HepG2 (cell line): ENCODE measurements around the gene CEP131. TPM values are rescaled to one million over a fixed set of nuclear protein-coding genes. Genes with fewer than 3 reads are reported as not detected.

Experiments used
- HNRNPL ChIP-seq: fragments of 200-400 bp; formaldehyde crosslinking; IDR thresholded peaks from 2 replicates; pipeline ENCODE4 v1.6.1; 2017; ENCODE audit warnings: mild to moderate bottlenecking, low read depth, low read length
- KAT7 ChIP-seq: IDR thresholded peaks from 2 replicates; pipeline ENCODE4 v1.6.1; 2018; ENCODE audit warnings: borderline replicate concordance, missing compliant biosample characterization
- KDM4B ChIP-seq: sonication (generic); formaldehyde crosslinking; IDR thresholded peaks from 2 replicates; pipeline ENCODE4 v1.4.0; 2020; ENCODE audit warnings: missing genetic modification reagents
- MED8 ChIP-seq: sonication (generic); formaldehyde crosslinking; IDR thresholded peaks from 2 replicates; pipeline ENCODE4 v1.8.1; 2023; ENCODE audit warnings: mild to moderate bottlenecking, missing genetic modification reagents; ENCODE audit not compliant: insufficient replicate concordance
- NFKBIZ ChIP-seq: IDR thresholded peaks from 2 replicates; pipeline ENCODE4 v1.6.1; 2018; ENCODE audit warnings: missing genetic modification reagents, missing compliant biosample characterization
- ZMYM3 ChIP-seq: sonication (generic); formaldehyde crosslinking; IDR thresholded peaks from 2 replicates; pipeline ENCODE4 v1.5.1; 2020; ENCODE audit warnings: mild to moderate bottlenecking, missing genetic modification reagents
- ZNF430 ChIP-seq: sonication (generic); formaldehyde crosslinking; IDR thresholded peaks from 2 replicates; pipeline ENCODE4 v1.9.0; 2021; ENCODE audit warnings: mild to moderate bottlenecking, missing genetic modification reagents
- ZNF569 ChIP-seq: sonication (generic); formaldehyde crosslinking; IDR thresholded peaks from 2 replicates; pipeline ENCODE4 v1.5.0; 2020; ENCODE audit warnings: mild to moderate bottlenecking, missing genetic modification reagents, moderate library complexity, borderline replicate concordance
- ZNF790 ChIP-seq: sonication (generic); formaldehyde crosslinking; IDR thresholded peaks from 2 replicates; pipeline ENCODE4 v1.8.0; 2022; ENCODE audit warnings: missing genetic modification reagents, mild to moderate bottlenecking, borderline replicate concordance
- polyA plus RNA-seq, 8 experiments: library from polyadenylated mRNA; depleted of rRNA in 3 of 8; stranded (reverse) in 7 of 8; unstranded in 1 of 8; fragments of >200 nt; fragmentation: Illumina TruSeq in 4 of 8; extraction: Trizol in 4 of 8; gene quantifications; 2 replicates each; pipeline versions ENCODE4 v1.2.1 to v1.2.3, GENCODE V29; 2011 to 2016; ENCODE audit warnings: low read depth in 4 of 8, missing spikeins in 1 of 8, mixed read lengths in 1 of 8; ENCODE audit not compliant: insufficient read depth in 1 of 8
- total RNA-seq, 5 experiments: library from RNA; depleted of rRNA; stranded (reverse); fragments of >200 nt; fragmentation: Illumina TruSeq; extraction: Trizol; gene quantifications; 2 replicates each; pipeline ENCODE4 v1.2.3, GENCODE V29; 2016; ENCODE audit warnings: low read depth in 1 of 5
- TF ChIP-seq, protein P1 (sequence below): sonication (generic); formaldehyde crosslinking; IDR thresholded peaks from 2 replicates; pipeline ENCODE4 v1.4.0; 2020; ENCODE audit warnings: mild to moderate bottlenecking, missing genetic modification reagents
- TF ChIP-seq, protein P2 (sequence below): sonication (generic); formaldehyde crosslinking; IDR thresholded peaks from 2 replicates; pipeline ENCODE4 v1.4.0; 2020; ENCODE audit warnings: mild to moderate bottlenecking, missing genetic modification reagents
- TF ChIP-seq, protein P3 (sequence below): sonication (generic); formaldehyde crosslinking; IDR thresholded peaks from 2 replicates; pipeline ENCODE4 v1.5.0; 2020; ENCODE audit warnings: mild to moderate bottlenecking, missing genetic modification reagents, borderline replicate concordance

Gene CEP131
- total and polyA plus RNA-seq, 2 of the 13 experiments (the other 11 are each of a cell fraction or from before 2014, with no cell fraction given), result 5.0 to 16.8 TPM

DNA sequence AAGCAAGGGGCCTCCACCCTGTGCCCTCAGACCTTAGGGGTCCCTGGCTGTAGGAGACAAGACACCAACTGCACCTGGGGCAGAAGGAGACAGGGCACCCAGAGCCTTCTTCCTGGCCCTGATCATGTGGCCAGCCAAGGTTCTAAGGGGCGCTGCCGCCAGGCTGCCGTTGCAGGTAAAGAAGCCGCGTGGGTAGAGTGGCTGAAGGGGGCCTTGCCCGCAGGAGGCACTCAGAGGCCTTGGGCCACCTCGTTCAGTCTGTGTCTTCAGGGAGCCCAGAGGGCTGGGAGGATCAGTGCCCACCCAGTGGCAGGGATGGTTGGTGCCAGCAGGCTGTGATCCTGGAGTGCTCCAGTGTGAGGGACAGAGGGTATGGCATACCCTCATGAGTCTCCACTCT is 55.1 kb downstream of the CEP131 start (continued):
- TF ChIP-seq, protein P1, sequence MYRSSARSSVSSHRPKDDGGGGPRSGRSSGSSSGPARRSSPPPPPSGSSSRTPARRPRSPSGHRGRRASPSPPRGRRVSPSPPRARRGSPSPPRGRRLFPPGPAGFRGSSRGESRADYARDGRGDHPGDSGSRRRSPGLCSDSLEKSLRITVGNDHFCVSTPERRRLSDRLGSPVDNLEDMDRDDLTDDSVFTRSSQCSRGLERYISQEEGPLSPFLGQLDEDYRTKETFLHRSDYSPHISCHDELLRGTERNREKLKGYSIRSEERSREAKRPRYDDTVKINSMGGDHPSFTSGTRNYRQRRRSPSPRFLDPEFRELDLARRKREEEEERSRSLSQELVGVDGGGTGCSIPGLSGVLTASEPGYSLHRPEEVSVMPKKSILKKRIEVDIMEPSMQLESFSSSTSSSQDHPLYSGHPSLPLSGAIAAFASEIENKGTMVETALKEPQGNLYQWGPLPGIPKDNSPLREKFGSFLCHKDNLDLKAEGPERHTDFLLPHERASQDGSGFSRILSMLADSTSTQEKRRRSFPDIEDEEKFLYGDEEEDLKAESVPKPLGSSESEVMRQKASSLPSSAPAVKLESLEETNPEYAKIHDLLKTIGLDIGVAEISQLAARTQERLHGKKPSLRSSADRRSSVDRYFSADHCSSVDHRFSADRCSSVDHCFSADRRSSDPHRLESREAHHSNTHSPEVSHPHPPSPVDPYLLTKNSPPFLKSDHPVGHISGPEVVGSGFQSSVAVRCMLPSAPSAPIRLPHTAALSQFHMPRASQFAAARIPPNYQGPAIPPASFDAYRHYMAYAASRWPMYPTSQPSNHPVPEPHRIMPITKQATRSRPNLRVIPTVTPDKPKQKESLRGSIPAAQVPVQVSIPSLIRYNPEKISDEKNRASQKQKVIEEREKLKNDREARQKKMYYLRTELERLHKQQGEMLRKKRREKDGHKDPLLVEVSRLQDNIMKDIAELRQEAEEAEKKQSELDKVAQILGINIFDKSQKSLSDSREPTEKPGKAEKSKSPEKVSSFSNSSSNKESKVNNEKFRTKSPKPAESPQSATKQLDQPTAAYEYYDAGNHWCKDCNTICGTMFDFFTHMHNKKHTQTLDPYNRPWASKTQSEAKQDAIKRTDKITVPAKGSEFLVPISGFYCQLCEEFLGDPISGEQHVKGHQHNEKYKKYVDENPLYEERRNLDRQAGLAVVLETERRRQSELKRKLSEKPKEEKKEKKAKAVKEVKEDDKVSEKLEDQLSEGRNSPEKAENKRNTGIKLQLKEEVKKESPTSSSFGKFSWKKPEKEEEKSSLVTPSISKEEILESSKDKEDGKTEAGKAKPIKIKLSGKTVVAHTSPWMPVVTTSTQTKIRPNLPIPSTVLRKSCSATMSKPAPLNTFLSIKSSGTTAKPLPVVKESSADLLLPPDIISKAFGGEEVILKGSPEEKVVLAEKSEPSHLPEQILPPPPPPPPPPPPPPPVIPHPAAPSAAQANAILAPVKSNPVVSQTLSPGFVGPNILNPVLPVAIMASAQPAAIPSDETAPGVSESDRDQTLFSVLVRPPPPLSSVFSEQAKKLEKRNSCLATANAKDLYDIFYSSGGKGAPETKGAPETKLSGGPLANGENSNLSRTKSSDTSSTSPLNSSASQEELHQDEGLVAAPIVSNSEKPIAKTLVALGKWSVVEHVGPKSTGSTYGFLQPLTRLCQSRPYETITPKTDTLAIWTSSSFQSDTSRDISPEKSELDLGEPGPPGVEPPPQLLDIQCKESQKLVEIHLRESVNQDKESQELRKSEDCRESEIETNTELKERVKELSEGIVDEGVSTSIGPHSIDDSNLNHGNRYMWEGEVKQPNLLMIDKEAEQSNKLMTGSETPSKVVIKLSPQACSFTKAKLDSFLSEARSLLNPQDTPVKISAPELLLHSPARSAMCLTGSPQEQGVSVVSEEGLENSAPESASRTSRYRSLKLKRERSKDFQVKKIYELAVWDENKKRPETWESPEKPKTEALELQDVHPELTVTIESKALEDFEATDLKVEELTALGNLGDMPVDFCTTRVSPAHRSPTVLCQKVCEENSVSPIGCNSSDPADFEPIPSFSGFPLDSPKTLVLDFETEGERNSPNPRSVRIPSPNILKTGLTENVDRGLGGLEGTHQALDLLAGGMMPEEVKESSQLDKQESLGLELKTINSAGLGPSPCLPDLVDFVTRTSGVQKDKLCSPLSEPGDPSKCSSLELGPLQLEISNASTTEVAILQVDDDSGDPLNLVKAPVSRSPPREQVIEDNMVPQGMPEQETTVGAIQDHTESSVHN, result no peak
- TF ChIP-seq, protein P2, sequence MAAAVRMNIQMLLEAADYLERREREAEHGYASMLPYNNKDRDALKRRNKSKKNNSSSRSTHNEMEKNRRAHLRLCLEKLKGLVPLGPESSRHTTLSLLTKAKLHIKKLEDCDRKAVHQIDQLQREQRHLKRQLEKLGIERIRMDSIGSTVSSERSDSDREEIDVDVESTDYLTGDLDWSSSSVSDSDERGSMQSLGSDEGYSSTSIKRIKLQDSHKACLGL (CRISPR knock-in tag), result 0 out of 2 replicates have a peak, but pooled peaks have one; percentile 39
- TF ChIP-seq ZNF430, result no peak
- TF ChIP-seq, protein P3, sequence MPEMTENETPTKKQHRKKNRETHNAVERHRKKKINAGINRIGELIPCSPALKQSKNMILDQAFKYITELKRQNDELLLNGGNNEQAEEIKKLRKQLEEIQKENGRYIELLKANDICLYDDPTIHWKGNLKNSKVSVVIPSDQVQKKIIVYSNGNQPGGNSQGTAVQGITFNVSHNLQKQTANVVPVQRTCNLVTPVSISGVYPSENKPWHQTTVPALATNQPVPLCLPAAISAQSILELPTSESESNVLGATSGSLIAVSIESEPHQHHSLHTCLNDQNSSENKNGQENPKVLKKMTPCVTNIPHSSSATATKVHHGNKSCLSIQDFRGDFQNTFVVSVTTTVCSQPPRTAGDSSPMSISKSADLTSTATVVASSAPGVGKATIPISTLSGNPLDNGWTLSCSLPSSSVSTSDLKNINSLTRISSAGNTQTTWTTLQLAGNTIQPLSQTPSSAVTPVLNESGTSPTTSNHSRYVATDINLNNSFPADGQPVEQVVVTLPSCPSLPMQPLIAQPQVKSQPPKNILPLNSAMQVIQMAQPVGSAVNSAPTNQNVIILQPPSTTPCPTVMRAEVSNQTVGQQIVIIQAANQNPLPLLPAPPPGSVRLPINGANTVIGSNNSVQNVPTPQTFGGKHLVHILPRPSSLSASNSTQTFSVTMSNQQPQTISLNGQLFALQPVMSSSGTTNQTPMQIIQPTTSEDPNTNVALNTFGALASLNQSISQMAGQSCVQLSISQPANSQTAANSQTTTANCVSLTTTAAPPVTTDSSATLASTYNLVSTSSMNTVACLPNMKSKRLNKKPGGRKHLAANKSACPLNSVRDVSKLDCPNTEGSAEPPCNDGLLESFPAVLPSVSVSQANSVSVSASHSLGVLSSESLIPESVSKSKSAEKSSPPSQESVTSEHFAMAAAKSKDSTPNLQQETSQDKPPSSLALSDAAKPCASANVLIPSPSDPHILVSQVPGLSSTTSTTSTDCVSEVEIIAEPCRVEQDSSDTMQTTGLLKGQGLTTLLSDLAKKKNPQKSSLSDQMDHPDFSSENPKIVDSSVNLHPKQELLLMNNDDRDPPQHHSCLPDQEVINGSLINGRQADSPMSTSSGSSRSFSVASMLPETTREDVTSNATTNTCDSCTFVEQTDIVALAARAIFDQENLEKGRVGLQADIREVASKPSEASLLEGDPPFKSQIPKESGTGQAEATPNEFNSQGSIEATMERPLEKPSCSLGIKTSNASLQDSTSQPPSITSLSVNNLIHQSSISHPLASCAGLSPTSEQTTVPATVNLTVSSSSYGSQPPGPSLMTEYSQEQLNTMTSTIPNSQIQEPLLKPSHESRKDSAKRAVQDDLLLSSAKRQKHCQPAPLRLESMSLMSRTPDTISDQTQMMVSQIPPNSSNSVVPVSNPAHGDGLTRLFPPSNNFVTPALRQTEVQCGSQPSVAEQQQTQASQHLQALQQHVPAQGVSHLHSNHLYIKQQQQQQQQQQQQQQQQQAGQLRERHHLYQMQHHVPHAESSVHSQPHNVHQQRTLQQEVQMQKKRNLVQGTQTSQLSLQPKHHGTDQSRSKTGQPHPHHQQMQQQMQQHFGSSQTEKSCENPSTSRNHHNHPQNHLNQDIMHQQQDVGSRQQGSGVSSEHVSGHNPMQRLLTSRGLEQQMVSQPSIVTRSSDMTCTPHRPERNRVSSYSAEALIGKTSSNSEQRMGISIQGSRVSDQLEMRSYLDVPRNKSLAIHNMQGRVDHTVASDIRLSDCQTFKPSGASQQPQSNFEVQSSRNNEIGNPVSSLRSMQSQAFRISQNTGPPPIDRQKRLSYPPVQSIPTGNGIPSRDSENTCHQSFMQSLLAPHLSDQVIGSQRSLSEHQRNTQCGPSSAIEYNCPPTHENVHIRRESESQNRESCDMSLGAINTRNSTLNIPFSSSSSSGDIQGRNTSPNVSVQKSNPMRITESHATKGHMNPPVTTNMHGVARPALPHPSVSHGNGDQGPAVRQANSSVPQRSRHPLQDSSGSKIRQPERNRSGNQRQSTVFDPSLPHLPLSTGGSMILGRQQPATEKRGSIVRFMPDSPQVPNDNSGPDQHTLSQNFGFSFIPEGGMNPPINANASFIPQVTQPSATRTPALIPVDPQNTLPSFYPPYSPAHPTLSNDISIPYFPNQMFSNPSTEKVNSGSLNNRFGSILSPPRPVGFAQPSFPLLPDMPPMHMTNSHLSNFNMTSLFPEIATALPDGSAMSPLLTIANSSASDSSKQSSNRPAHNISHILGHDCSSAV (CRISPR knock-in tag), result no peak
- no peak for TF ChIP-seq KDM4B
- TF ChIP-seq ZNF569 (CRISPR knock-in tag), result no peak
- peak; percentile 89; the same call in 1 of the 2 replicates for TF ChIP-seq HNRNPL
- TF ChIP-seq ZNF790, result no peak
- TF ChIP-seq MED8 (CRISPR knock-in tag), result peak; percentile 38
- no peak for TF ChIP-seq ZMYM3 (CRISPR knock-in tag)
- no peak for TF ChIP-seq NFKBIZ (CRISPR knock-in tag)
- TF ChIP-seq KAT7, result no peak
